HCT116 (cell line): ENCODE results near the gene WAPL. TPM values are rescaled to one million over a fixed set of nuclear protein-coding genes. Genes with fewer than 3 reads are reported as not detected.

Experiments
- ATAC-seq: fragments of 200-7000 bp; cut with Tn5 transposase; 2 replicates; pipeline ENCODE4 v1.9.1; 2020; ENCODE audit warnings: mild to moderate bottlenecking, moderate library complexity
- BruUV-seq: library from RNA; stranded (reverse); fragments of 400-500 nt; replicated peaks from 2 replicates; lab custom pipeline; 2021; lab: Mats Ljungman, UMichigan
- CTCF ChIA-PET: fragments of 300-600 bp; sonication (Branson Sonifier 250); formaldehyde crosslinking; loops from one replicate; lab custom pipeline; 2021; ENCODE audit warnings: antibody characterized with exemption; lab: Charles Lee
- POLR2A ChIA-PET: fragments of 300-600, 350-600 bp; sonication (Branson Sonifier 250); formaldehyde crosslinking; loops from one replicate; lab custom pipeline; 2021; ENCODE audit warnings: antibody characterized with exemption; lab: Charles Lee
- RAD21 ChIA-PET, 2 experiments: fragments of 300-600 bp; sonication (Branson Sonifier 250); formaldehyde crosslinking; loops; one replicate each; lab custom pipeline; 2023; ENCODE audit warnings: low total read pairs in 2 of 2; ENCODE audit not compliant: uncharacterized antibody in 2 of 2, unreplicated experiment in 2 of 2, low non-redundant PET in 1 of 2; lab: Charles Lee
- DNase-seq: peaks from one replicate; pipeline ENCODE4 v3.0.0-alpha.2; 2010; ENCODE audit warnings: low read depth, low spot score
- H2AFZ ChIP-seq: fragments of 200-600 bp; shearing (Covaris generic), sonication (generic); 2 replicates; pipeline ENCODE4 v1.6.1; 2017; ENCODE audit warnings: low read depth, mixed run types, mixed read lengths, antibody characterized with exemption, low read length; ENCODE audit not compliant: poor library complexity, severe bottlenecking
- H3K27ac ChIP-seq: 2 replicates; pipeline ENCODE4 v1.5.1; 2012; ENCODE audit warnings: low read depth, low read length
- H3K27me3 ChIP-seq: fragments of 200-600 bp; sonication (generic); 2 replicates; pipeline ENCODE4 v1.6.1; 2016; ENCODE audit warnings: mixed run types, low read length, mixed read lengths; ENCODE audit not compliant: insufficient read depth
- H3K36me3 ChIP-seq, 2 experiments: fragments of 200-500 bp in 1 of 2; fragments of 200-600 bp in 1 of 2; sonication (Bioruptor generic) in 1 of 2; sonication (generic) in 1 of 2; 2 replicates each; pipeline versions ENCODE4 v1.5.1 to v1.6.1; 2014 to 2016; ENCODE audit warnings: low read length in 2 of 2, inconsistent platforms in 1 of 2, mixed read lengths in 1 of 2, mixed run types in 1 of 2; ENCODE audit not compliant: insufficient read depth in 2 of 2, control insufficient read depth in 1 of 2
- H3K4me1 ChIP-seq, 2 experiments: fragments of 200-600 bp in 1 of 2; sonication (generic) in 1 of 2; 2 replicates each; pipeline versions ENCODE4 v1.5.1 to v1.6.1; 2012 to 2017; ENCODE audit warnings: low read length in 2 of 2, inconsistent platforms in 1 of 2, mild to moderate bottlenecking in 1 of 2, mixed read lengths in 1 of 2, mixed run types in 1 of 2, moderate library complexity in 1 of 2; ENCODE audit not compliant: insufficient read depth in 2 of 2, control insufficient read depth in 1 of 2
- H3K4me2 ChIP-seq: fragments of 200-600 bp; sonication (generic); 2 replicates; pipeline ENCODE4 v1.6.1; 2017; ENCODE audit warnings: mixed run types, low read length, mixed read lengths
- H3K4me3 ChIP-seq, 2 experiments: fragments of 200-600 bp in 1 of 2; sonication (generic) in 1 of 2; replicated peaks in 1 of 2; 2 replicates each; pipeline ENCODE4 v1.5.1; 2011 to 2016; ENCODE audit warnings: low read length in 2 of 2, control low read depth in 1 of 2, low read depth in 1 of 2, mild to moderate bottlenecking in 1 of 2, mixed read lengths in 1 of 2, mixed run types in 1 of 2
- H3K79me2 ChIP-seq: fragments of 200-600 bp; sonication (generic); 2 replicates; pipeline ENCODE4 v1.6.1; 2017; ENCODE audit warnings: mild to moderate bottlenecking, mixed run types, low read length, moderate library complexity, mixed read lengths; ENCODE audit not compliant: insufficient read depth
- H3K9ac ChIP-seq: fragments of 200-600 bp; sonication (generic); 2 replicates; pipeline ENCODE4 v1.6.1; 2016; ENCODE audit warnings: low read length, mixed read lengths
- H3K9me2 ChIP-seq: fragments of 200-600 bp; sonication (generic), shearing (Covaris generic); 2 replicates; pipeline ENCODE4 v1.6.1; 2017; ENCODE audit warnings: mixed run types, mild to moderate bottlenecking, moderate library complexity; ENCODE audit not compliant: insufficient read depth
- H3K9me3 ChIP-seq, 2 experiments: fragments of 200-500 bp in 1 of 2; fragments of 200-600 bp in 1 of 2; sonication (Bioruptor generic) in 1 of 2; sonication (generic) in 1 of 2; 2 replicates each; pipeline ENCODE4 v1.6.1; 2014 to 2017; ENCODE audit warnings: low read length in 2 of 2, mixed read lengths in 2 of 2, inconsistent platforms in 1 of 2, low read depth in 1 of 2, mild to moderate bottlenecking in 1 of 2, mixed run types in 1 of 2, moderate library complexity in 1 of 2; ENCODE audit not compliant: control insufficient read depth in 1 of 2, insufficient read depth in 1 of 2
- H4K20me1 ChIP-seq: fragments of 200-600 bp; sonication (generic), shearing (Covaris generic); 2 replicates; pipeline ENCODE4 v1.6.1; 2017; ENCODE audit warnings: mixed run types, mild to moderate bottlenecking, moderate library complexity; ENCODE audit not compliant: insufficient read depth
- CBX3 ChIP-seq: IDR thresholded peaks from 2 replicates; pipeline ENCODE4 v1.6.1; 2012; ENCODE audit warnings: low read depth
- EZH2 ChIP-seq: fragments of 200-600 bp; sonication (generic); IDR thresholded peaks from 2 replicates; pipeline ENCODE4 v1.6.1; 2017; ENCODE audit warnings: antibody characterized with exemption, mixed run types
- FOSL1 ChIP-seq: IDR thresholded peaks from 2 replicates; pipeline ENCODE4 v1.6.1; 2012; ENCODE audit warnings: low read depth
- TCF7L2 ChIP-seq: IDR thresholded peaks from 2 replicates; pipeline ENCODE4 v1.7.0; 2011; ENCODE audit warnings: borderline replicate concordance, inconsistent platforms; ENCODE audit not compliant: insufficient read depth, insufficient read length; ENCODE audit errors: extremely low read depth
- intact Hi-C: fragments of 100-400 bp; cut with micrococcal nuclease; formaldehyde crosslinking; loops from 2 replicates; pipeline ENCODE4 v1.10.0; 2022
- total RNA-seq: library from RNA; stranded (reverse); gene quantifications from one replicate; pipeline ENCODE4 v1.2.1, GENCODE V29; 2021; ENCODE audit not compliant: unreplicated experiment
- TF ChIP-seq, protein P1 (sequence below): IDR thresholded peaks from 2 replicates; pipeline ENCODE4 v1.6.1; 2012

Gene WAPL
- total RNA-seq, 1 experiment from 2014 or later: 37.5 TPM

DNA sequence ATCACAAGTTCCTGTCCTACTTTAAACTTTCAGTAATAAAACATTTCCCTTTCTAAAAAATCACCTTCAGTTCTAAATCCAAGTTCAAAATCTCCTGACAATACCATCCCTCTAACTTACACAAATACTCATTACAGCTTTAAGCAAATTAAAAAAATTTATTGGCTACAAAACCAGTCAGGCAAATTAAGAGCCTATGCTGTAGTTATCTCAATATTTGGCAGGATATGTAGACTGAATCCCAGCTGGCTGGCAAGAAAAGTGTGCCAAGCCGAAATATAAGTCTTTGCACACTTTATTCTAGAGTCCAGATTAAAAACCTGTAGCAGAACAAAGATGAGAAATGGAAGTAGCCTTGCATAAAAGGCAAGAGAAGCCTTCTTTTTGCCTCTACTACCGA is 9.5 kb downstream of the WAPL start:
- CTCF ChIA-PET: no interaction called here
- H3K4me1 ChIP-seq: no peaks in the 10 kb centered on the region
- POLR2A ChIA-PET: no interaction called here
- no peaks in the 10 kb centered on the region for H3K9me3 ChIP-seq
- no peaks in the 10 kb centered on the region for H3K9me2 ChIP-seq
- no peak overlapping the region for H3K9ac ChIP-seq
- no peaks in the 10 kb centered on the region; the same call in 1 of the 2 replicates for H4K20me1 ChIP-seq
- H3K36me3 ChIP-seq: peaks cover 22 to 28% of the 10 kb centered on the region in 2 experiments; a peak in 3 of 4 replicates
- BruUV-seq: no TSS peak
- no peaks in the 10 kb centered on the region for H3K27me3 ChIP-seq
- no peak overlapping the region for H2AFZ ChIP-seq
- DNase-seq (no peak), ATAC-seq (no peak)
- H3K27ac ChIP-seq: no peak overlapping the region
- RAD21 ChIA-PET: no interaction called here
- H3K79me2 ChIP-seq: peaks cover 100% of the 10 kb centered on the region
- TF ChIP-seq CBX3: no peak
- no peak for TF ChIP-seq FOSL1
- no peak for TF ChIP-seq TCF7L2
- intact Hi-C loops: no loop called here
- no peak overlapping the region for H3K4me3 ChIP-seq
- H3K4me2 ChIP-seq: no peak overlapping the region

DNA sequence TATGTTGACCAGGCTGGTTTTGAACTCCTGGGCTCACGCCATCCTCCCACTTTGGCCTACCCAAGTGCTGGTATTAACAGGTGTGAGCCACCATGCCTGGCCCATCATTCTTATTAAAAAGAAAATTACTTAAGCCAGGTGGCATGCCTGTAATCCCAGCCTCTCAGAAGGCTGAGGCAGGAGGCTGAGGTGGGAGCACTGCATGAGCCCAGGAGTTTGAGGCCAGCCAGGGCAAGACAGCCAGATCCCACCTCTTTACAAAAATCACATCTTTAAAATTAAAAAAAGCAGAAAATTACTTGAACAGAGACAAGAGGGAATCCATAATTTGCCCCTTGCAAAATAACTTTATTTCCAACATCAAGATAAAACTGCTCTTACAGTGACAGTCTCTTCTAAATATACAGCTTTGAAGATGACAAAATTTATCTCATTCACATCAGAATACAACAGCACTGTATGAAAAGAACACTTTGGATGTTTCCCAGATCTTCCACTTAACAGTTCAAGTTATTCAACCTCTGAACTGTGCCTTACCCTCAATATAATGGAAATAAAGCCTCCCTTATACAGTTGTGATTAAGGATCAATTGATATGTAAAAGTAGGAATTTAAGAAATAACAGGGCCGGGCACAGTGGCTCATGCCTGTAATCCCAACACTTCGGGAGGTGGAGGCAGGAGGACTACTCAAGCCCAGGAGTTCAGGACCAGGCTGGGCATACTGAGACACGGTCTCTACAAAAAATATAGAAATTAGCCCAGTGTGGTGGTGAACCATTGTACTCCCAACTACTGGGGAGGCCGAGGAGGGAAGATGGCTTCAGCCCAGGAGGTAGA is 10.3 kb downstream of the WAPL start:
- H3K9me2 ChIP-seq: no peaks in the 10 kb centered on the region
- BruUV-seq: no TSS peak
- ChIA-PET RAD21 (no interaction called here), CTCF (no interaction called here), POLR2A (no interaction called here)
- H2AFZ ChIP-seq: no peak overlapping the region
- H3K9ac ChIP-seq: no peak overlapping the region
- H3K4me1 ChIP-seq: no peaks in the 10 kb centered on the region
- TF ChIP-seq EZH2: no peak
- TF ChIP-seq TCF7L2: no peak
- TF ChIP-seq, protein P1, sequence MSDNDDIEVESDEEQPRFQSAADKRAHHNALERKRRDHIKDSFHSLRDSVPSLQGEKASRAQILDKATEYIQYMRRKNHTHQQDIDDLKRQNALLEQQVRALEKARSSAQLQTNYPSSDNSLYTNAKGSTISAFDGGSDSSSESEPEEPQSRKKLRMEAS: no peak
- H3K79me2 ChIP-seq: peaks cover 100% of the 10 kb centered on the region
- H3K9me3 ChIP-seq: no peaks in the 10 kb centered on the region
- no peak for ATAC-seq
- H3K27me3 ChIP-seq: no peaks in the 10 kb centered on the region
- no peak overlapping the region for H3K4me2 ChIP-seq
- DNase-seq: no peak
- intact Hi-C loops: no loop called here
- H4K20me1 ChIP-seq: no peaks in the 10 kb centered on the region; the same call in 1 of the 2 replicates
- peaks cover 15 to 22% of the 10 kb centered on the region in 2 experiments; a peak in 3 of 4 replicates for H3K36me3 ChIP-seq
- H3K27ac ChIP-seq: no peak overlapping the region
- no peak overlapping the region for H3K4me3 ChIP-seq
